Right atrium auricular region (tissue), 2 donors: ENCODE results near the gene SEC14L5. TPM values are rescaled to one million over a fixed set of nuclear protein-coding genes. Genes with fewer than 3 reads are reported as not detected.

ENCODE experiments used
- DNase-seq: peaks from one replicate; pipeline ENCODE4 v3.0.0-alpha.2; 2019; ENCODE audit warnings: low spot score
- H3K27ac ChIP-seq, 2 donors: fragments of 200-600 bp; sonication (generic); 1 replicate in 1 of 2; 2 replicates in 1 of 2; pipeline ENCODE4 v1.5.1; 2016 to 2019
- H3K27me3 ChIP-seq, 2 donors: fragments of 200-600 bp; sonication (generic); one replicate each; pipeline versions ENCODE4 v1.5.1 to v1.6.0; 2017 to 2019
- H3K36me3 ChIP-seq: fragments of 200-600 bp; sonication (generic); one replicate; pipeline ENCODE4 v1.5.1; 2016
- H3K4me1 ChIP-seq, 2 donors: fragments of 200-600 bp; sonication (generic); one replicate each; pipeline versions ENCODE4 v1.5.1 to v1.6.0; 2017 to 2019
- H3K4me3 ChIP-seq, 2 donors: fragments of 200-600 bp; sonication (generic); 1 replicate in 1 of 2; 2 replicates in 1 of 2; pipeline ENCODE4 v1.5.1; 2017 to 2019; ENCODE audit warnings: mild to moderate bottlenecking in 1 of 2, moderate library complexity in 1 of 2
- H3K9me3 ChIP-seq, 2 donors: fragments of 200-600 bp; sonication (generic); one replicate each; pipeline ENCODE4 v1.5.1; 2019
- total RNA-seq, 2 donors: library from RNA; depleted of rRNA; stranded (reverse); fragments of >200 nt; gene quantifications; one replicate each; pipeline ENCODE4 v1.1.0, GENCODE V29; 2016
- TF ChIP-seq, protein P1 (sequence below), 2 donors: fragments of 200-600 bp; sonication (generic); IDR thresholded peaks; one replicate each; pipeline ENCODE4 v1.5.1; 2019; ENCODE audit warnings: antibody characterized with exemption in 2 of 2

SEC14L5 gene
- total RNA-seq, 2 donors from 2014 or later: 0.28 to 2.0 TPM

DNA sequence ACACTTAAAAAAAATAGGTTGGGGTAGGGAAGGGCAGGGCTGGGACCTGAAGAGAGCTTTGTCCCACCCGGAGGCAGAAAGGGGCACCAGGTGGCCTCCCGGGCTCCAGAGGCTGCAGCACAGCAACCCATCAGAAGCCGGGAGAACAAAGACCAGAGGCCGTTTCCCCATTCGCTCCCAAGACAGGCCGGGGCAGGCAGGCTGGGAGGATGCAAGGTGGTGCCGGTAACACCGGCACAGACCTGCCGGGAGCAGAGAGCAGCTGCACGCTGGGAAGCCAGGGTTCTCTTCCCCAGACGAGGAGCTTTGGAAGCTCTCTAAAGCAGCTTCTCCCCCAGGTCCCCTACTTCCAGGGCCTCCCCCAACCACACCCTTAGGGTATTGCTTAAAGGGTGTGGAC lies 26.7 kb upstream of the SEC14L5 start:
- DNase-seq: no peak
- TF ChIP-seq, protein P1, sequence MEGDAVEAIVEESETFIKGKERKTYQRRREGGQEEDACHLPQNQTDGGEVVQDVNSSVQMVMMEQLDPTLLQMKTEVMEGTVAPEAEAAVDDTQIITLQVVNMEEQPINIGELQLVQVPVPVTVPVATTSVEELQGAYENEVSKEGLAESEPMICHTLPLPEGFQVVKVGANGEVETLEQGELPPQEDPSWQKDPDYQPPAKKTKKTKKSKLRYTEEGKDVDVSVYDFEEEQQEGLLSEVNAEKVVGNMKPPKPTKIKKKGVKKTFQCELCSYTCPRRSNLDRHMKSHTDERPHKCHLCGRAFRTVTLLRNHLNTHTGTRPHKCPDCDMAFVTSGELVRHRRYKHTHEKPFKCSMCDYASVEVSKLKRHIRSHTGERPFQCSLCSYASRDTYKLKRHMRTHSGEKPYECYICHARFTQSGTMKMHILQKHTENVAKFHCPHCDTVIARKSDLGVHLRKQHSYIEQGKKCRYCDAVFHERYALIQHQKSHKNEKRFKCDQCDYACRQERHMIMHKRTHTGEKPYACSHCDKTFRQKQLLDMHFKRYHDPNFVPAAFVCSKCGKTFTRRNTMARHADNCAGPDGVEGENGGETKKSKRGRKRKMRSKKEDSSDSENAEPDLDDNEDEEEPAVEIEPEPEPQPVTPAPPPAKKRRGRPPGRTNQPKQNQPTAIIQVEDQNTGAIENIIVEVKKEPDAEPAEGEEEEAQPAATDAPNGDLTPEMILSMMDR (IDR thresholded peaks at IDR 0.05): no peak
- H3K36me3 ChIP-seq: no peaks in the 10 kb centered on the region
- no peak overlapping the region for H3K4me3 ChIP-seq
- H3K27ac ChIP-seq: no peak overlapping the region
- peaks cover 0 to 19% of the 10 kb centered on the region in 2 donors for H3K4me1 ChIP-seq
- no peaks in the 10 kb centered on the region for H3K27me3 ChIP-seq
- H3K9me3 ChIP-seq: peaks cover 8 to 16% of the 10 kb centered on the region in 2 donors

DNA sequence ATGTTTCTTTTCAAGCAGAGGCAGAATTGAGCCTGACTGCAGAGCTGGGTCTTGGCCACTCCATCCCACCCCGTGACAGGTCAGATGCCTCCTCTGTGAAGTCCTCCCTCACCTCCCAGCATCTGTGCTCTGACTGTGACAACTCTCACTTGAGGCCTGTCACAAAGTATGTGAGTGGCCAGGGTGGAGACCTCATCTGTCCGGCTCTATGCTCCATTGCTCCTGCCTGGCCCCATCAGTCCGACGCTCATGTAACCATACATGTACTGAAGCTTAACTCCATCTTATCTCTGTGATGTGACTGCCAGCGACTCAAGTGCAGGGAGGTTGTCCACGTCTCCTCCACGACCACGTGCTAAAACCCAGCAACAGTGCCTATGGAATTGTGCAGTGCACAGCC lies 24.7 kb upstream of the SEC14L5 start:
- Histone ChIP-seq H3K36me3 (no peaks in the 10 kb centered on the region), H3K27me3 (no peaks in the 10 kb centered on the region), H3K4me3 (no peak overlapping the region), H3K4me1 (peaks cover 0 to 23% of the 10 kb centered on the region in 2 donors), H3K9me3 (no peaks in the 10 kb centered on the region), H3K27ac (no peak overlapping the region)
- no peak for DNase-seq
- TF ChIP-seq, protein P1 (IDR thresholded peaks at IDR 0.05): no peak

DNA sequence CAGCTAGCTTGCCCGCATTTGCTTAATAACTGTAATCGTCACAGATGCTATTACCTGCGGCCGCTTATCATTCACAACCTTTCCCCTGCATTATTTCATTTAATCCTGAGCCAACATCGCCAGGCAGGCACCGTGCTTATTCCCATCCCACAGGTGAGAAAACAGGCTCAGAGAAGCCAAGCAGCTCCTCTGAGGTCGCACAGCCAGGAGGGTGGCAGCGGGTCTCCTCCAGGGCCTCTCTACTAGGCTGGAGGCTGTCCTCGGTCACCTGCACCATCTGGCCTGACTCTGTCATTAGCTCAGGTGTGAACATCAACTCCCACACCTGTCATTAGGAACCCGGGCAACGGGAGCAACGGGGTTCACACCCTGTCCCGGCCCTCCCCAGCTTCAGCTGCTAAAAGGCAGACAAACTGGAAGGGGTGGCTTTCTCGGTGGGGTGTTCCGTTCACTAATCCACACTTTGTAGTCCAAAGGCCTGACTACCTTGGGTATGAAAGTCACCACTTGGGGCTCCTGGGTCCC lies 24.2 kb upstream of the SEC14L5 start:
- Histone ChIP-seq H3K4me1 (peaks cover 0 to 23% of the 10 kb centered on the region in 2 donors), H3K36me3 (no peaks in the 10 kb centered on the region), H3K4me3 (no peak overlapping the region), H3K27ac (no peak overlapping the region), H3K9me3 (no peaks in the 10 kb centered on the region), H3K27me3 (no peaks in the 10 kb centered on the region)
- TF ChIP-seq, protein P1 (IDR thresholded peaks at IDR 0.05): no peak
- DNase-seq: no peak

DNA sequence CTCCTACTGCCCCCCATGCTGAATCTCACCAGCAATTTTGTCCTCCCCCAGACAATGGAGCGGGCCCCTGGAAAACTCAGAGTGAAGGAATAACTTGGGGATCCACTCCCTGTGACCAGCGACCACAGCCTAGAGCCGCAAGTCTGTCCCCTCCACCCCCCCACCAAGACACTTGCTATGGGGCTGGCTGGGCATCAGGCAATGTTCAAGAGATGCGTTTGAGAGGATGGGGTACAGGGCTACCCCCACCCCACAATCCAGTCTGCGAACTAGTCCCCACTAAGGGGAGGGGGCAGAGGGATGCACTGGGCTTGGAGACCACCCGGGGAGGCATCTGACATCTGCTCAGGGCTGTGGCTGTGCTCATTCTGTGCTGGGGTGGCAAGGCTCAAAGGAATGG lies 23.5 kb upstream of the SEC14L5 start:
- TF ChIP-seq, protein P1 (IDR thresholded peaks at IDR 0.05): no peak
- H3K27me3 ChIP-seq: no peaks in the 10 kb centered on the region
- H3K4me1 ChIP-seq: peaks cover 0 to 23% of the 10 kb centered on the region in 2 donors
- H3K9me3 ChIP-seq: no peaks in the 10 kb centered on the region
- H3K36me3 ChIP-seq: no peaks in the 10 kb centered on the region
- H3K27ac ChIP-seq: no peak overlapping the region
- no peak for DNase-seq
- H3K4me3 ChIP-seq: no peak overlapping the region

DNA sequence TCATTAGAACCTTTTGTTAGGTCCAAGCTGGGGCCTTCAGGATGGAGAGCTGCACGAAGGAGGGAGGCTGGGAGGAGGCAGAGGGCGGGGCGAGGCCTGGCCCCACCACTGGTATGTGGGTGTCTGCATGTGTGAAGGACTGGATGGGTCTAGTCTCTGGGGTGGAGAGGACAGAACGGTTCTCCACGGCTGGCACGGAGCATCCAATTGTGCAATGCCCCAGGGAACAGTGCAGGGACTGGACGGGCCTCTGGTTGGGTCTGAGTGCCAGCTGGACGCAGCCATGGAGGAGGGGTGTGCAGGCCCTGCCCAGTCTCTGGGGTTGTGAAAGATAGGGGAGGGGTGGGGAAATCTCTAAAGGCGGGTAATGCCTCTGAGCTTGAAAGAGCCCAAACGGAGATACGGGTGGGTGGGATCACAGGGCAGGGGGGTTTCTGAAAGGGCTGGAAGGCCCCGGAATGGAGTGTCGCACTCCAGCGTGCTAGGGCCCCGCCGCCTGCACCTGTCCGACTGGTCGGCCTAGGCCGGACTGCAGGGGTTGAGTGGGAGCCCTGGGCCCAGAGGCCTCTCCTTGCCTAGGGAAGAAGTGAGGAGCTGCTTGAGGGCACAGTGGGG lies 22.8 kb upstream of the SEC14L5 start:
- Histone ChIP-seq H3K4me3 (peak overlapping the region in 1 of 2 donors; percentile 54), H3K4me1 (peaks cover 0 to 23% of the 10 kb centered on the region in 2 donors), H3K9me3 (no peaks in the 10 kb centered on the region), H3K36me3 (no peaks in the 10 kb centered on the region), H3K27me3 (no peaks in the 10 kb centered on the region), H3K27ac (peak overlapping the region; percentile 48 to 57)
- TF ChIP-seq, protein P1 (IDR thresholded peaks at IDR 0.05): no peak
- peak; percentile 87 for DNase-seq
